DND-41 (cell line): ENCODE results near the gene CCDC102B.

Source experiments
- ATAC-seq: fragments of 200-7000 bp; cut with Tn5 transposase; 3 replicates; pipeline ENCODE4 v1.9.1; 2021; ENCODE audit warnings: low read depth; ENCODE audit not compliant: insufficient read depth
- DNase-seq: peaks from one replicate; pipeline ENCODE4 v3.0.0-alpha.2; 2020
- H2AFZ ChIP-seq: 2 replicates; pipeline ENCODE4 v1.6.0; 2012; ENCODE audit warnings: low read depth, low read length
- H3K27ac ChIP-seq: 2 replicates; pipeline ENCODE4 v1.5.1; 2012; ENCODE audit warnings: low read length, inconsistent platforms
- H3K27me3 ChIP-seq: fragments of 200-600 bp; sonication (generic); 2 replicates; pipeline ENCODE4 v1.6.0; 2012; ENCODE audit warnings: low read length, mild to moderate bottlenecking, inconsistent platforms; ENCODE audit not compliant: insufficient read depth, poor library complexity
- H3K36me3 ChIP-seq: 2 replicates; pipeline ENCODE4 v1.5.1; 2012; ENCODE audit warnings: low read length, inconsistent platforms; ENCODE audit not compliant: insufficient read depth
- H3K4me1 ChIP-seq: 2 replicates; pipeline ENCODE4 v1.5.1; 2012; ENCODE audit warnings: mild to moderate bottlenecking, low read length; ENCODE audit not compliant: insufficient read depth
- H3K4me2 ChIP-seq: 2 replicates; pipeline ENCODE4 v1.6.0; 2012; ENCODE audit warnings: mild to moderate bottlenecking, moderate library complexity, low read length, inconsistent platforms; ENCODE audit not compliant: insufficient read depth
- H3K4me3 ChIP-seq, 2 experiments: fragments of 200-600 bp in 1 of 2; shearing (Covaris generic) in 1 of 2; 2 replicates each; pipeline ENCODE4 v1.5.1; 2012 to 2016; ENCODE audit warnings: inconsistent platforms in 2 of 2, low read length in 2 of 2, mild to moderate bottlenecking in 2 of 2, low read depth in 1 of 2, moderate library complexity in 1 of 2
- H3K79me2 ChIP-seq: 2 replicates; pipeline ENCODE4 v1.6.0; 2012; ENCODE audit warnings: low read length, inconsistent platforms; ENCODE audit not compliant: insufficient read depth
- H3K9ac ChIP-seq: 2 replicates; pipeline ENCODE4 v1.6.0; 2012; ENCODE audit warnings: low read depth, mild to moderate bottlenecking, inconsistent platforms, low read length, moderate library complexity
- H3K9me3 ChIP-seq: 2 replicates; pipeline ENCODE4 v1.5.1; 2012; ENCODE audit warnings: low read length, moderate library complexity, mild to moderate bottlenecking, inconsistent platforms; ENCODE audit not compliant: insufficient read depth, severe bottlenecking
- H4K20me1 ChIP-seq: 2 replicates; pipeline ENCODE4 v1.6.0; 2012; ENCODE audit warnings: low read length; ENCODE audit not compliant: insufficient read depth
- EZH2 ChIP-seq: IDR thresholded peaks from 3 replicates; pipeline ENCODE4 v1.6.1; 2012; ENCODE audit warnings: borderline replicate concordance, low read depth, mild to moderate bottlenecking, moderate library complexity, low read length, inconsistent platforms; ENCODE audit not compliant: severe bottlenecking
- TF ChIP-seq, protein P1 (sequence below): IDR thresholded peaks from 2 replicates; pipeline ENCODE4 v1.5.1; 2012; ENCODE audit warnings: borderline replicate concordance, low read length, moderate library complexity, mild to moderate bottlenecking; ENCODE audit not compliant: poor library complexity, severe bottlenecking; ENCODE audit errors: extremely low read depth

The CCDC102B gene

DNA sequence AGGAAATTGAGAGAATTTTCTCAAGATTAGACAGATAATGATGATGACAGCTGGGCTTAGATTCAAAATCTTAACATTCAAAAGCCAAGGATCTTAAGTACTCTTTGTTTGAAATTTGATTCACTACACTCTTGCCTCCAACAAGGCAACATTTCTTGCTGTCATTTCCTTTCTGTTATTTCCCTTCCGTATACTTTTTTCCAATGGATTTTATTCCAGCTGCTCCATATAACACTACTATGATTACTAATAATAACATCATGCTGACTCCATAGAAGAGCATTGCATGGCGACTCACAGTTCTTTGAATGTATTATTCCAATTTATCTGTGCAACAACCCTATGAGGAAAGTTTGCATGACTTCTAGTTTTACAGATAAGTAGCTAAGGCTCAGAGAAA lies 33.9 kb upstream of the CCDC102B start:
- Histone ChIP-seq H3K9ac (no peak overlapping the region), H3K27ac (no peak overlapping the region)

DNA sequence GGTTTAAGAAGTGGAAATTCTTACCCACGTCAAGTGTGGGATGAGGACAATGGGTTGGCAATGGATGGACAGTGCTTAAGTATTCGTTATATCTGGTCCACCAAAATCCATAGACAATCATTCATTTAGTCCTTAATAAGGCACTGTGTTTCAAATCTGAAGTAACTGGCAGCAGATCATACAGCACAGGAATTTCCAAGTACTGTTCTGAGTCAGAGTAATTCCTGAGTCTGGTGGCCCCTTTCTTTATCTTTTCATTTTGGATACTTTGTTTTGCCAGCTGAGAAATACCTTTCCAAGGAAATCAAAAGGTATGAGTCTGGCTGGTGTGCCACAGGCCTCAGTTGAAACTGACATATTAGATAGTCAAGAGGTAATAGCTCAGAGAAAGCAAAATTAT lies 31.4 kb upstream of the CCDC102B start:
- no peaks in the 10 kb centered on the region for H3K36me3 ChIP-seq
- no peaks in the 10 kb centered on the region for H3K27me3 ChIP-seq
- no peaks in the 10 kb centered on the region for H4K20me1 ChIP-seq
- no peak overlapping the region for H3K4me2 ChIP-seq
- TF ChIP-seq, protein P1, sequence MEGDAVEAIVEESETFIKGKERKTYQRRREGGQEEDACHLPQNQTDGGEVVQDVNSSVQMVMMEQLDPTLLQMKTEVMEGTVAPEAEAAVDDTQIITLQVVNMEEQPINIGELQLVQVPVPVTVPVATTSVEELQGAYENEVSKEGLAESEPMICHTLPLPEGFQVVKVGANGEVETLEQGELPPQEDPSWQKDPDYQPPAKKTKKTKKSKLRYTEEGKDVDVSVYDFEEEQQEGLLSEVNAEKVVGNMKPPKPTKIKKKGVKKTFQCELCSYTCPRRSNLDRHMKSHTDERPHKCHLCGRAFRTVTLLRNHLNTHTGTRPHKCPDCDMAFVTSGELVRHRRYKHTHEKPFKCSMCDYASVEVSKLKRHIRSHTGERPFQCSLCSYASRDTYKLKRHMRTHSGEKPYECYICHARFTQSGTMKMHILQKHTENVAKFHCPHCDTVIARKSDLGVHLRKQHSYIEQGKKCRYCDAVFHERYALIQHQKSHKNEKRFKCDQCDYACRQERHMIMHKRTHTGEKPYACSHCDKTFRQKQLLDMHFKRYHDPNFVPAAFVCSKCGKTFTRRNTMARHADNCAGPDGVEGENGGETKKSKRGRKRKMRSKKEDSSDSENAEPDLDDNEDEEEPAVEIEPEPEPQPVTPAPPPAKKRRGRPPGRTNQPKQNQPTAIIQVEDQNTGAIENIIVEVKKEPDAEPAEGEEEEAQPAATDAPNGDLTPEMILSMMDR: no peak
- TF ChIP-seq EZH2: no peak
- ATAC-seq (no peak), DNase-seq (no peak)
- no peak overlapping the region for H3K27ac ChIP-seq
- no peak overlapping the region for H2AFZ ChIP-seq
- H3K9me3 ChIP-seq: no peaks in the 10 kb centered on the region
- no peaks in the 10 kb centered on the region for H3K4me1 ChIP-seq
- H3K9ac ChIP-seq: no peak overlapping the region
- no peak overlapping the region for H3K4me3 ChIP-seq
- H3K79me2 ChIP-seq: no peaks in the 10 kb centered on the region

More for the DNA sequence above, 33.9 kb upstream of the CCDC102B start:
- Histone ChIP-seq H3K4me3 (no peak overlapping the region), H3K36me3 (no peaks in the 10 kb centered on the region), H3K79me2 (no peaks in the 10 kb centered on the region), H3K9me3 (no peaks in the 10 kb centered on the region), H4K20me1 (no peaks in the 10 kb centered on the region), H3K4me2 (no peak overlapping the region), H2AFZ (no peak overlapping the region), H3K4me1 (no peaks in the 10 kb centered on the region), H3K27me3 (no peaks in the 10 kb centered on the region)
- DNase-seq (no peak), ATAC-seq (no peak)
- TF ChIP-seq, protein P1: no peak
- TF ChIP-seq EZH2: no peak

DNA sequence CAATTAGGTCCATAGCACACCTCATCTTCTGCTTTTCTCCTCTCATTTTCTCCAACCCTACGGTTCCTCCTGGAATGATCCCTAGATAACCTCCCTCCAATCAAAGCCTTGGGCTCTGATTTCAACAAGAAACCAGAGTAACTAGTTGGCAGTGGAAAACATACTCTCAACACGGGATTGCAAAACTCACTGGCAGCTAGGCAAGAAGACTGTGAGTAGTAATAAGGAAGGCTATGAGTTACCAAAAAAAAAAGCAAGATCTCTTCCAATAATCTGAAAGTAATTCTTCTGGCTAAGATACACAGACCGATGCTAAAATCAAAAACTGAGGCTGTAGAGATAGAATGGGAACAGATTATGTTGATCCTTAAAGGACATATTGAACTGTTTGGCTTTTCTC lies 28.4 kb upstream of the CCDC102B start:
- Histone ChIP-seq H3K79me2 (no peaks in the 10 kb centered on the region), H2AFZ (no peak overlapping the region), H3K9me3 (no peaks in the 10 kb centered on the region), H3K4me3 (no peak overlapping the region), H3K36me3 (no peaks in the 10 kb centered on the region), H3K4me1 (no peaks in the 10 kb centered on the region), H3K27me3 (no peaks in the 10 kb centered on the region), H3K27ac (no peak overlapping the region), H4K20me1 (no peaks in the 10 kb centered on the region), H3K9ac (no peak overlapping the region), H3K4me2 (no peak overlapping the region)
- ATAC-seq: no peak
- DNase-seq: no peak
- no peak for TF ChIP-seq EZH2
- TF ChIP-seq, protein P1: no peak

DNA sequence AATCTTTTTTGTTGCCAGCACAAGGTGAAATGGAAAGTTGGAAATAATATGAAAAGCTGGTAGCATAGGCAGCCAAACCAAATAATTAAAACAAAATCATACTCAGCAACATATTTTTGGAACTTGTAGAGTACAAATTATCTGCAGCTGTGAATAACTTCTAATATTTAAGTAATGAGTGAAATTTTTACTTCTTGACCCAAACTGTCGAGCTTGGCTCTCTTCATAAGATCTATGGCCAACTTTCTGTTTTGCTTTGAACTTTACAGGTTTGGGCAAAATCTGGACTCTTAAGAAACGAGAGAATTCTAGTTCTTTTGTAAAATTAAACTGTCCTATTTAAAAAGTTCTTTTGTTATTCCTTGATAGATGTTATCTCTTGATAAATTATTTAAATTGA lies 25.6 kb upstream of the CCDC102B start:
- DNase-seq: no peak
- H3K27ac ChIP-seq: no peak overlapping the region

More for the DNA sequence above, 25.6 kb upstream of the CCDC102B start:
- no peaks in the 10 kb centered on the region for H4K20me1 ChIP-seq
- H3K9ac ChIP-seq: no peak overlapping the region
- H3K27me3 ChIP-seq: no peaks in the 10 kb centered on the region
- H3K9me3 ChIP-seq: no peaks in the 10 kb centered on the region
- no peak for ATAC-seq
- TF ChIP-seq, protein P1: no peak
- no peak for TF ChIP-seq EZH2
- no peak overlapping the region for H3K4me2 ChIP-seq
- no peak overlapping the region for H3K4me3 ChIP-seq
- no peaks in the 10 kb centered on the region for H3K36me3 ChIP-seq
- no peaks in the 10 kb centered on the region for H3K79me2 ChIP-seq
- no peaks in the 10 kb centered on the region for H3K4me1 ChIP-seq
- no peak overlapping the region for H2AFZ ChIP-seq
